ENCODE results near the gene KANSL1.
"Not testable (repeated sequence)": the region's sequence is repeated elsewhere in the genome, so short reads cannot be mapped to it uniquely, and the experiment has no call there.

KANSL1 gene

DNA sequence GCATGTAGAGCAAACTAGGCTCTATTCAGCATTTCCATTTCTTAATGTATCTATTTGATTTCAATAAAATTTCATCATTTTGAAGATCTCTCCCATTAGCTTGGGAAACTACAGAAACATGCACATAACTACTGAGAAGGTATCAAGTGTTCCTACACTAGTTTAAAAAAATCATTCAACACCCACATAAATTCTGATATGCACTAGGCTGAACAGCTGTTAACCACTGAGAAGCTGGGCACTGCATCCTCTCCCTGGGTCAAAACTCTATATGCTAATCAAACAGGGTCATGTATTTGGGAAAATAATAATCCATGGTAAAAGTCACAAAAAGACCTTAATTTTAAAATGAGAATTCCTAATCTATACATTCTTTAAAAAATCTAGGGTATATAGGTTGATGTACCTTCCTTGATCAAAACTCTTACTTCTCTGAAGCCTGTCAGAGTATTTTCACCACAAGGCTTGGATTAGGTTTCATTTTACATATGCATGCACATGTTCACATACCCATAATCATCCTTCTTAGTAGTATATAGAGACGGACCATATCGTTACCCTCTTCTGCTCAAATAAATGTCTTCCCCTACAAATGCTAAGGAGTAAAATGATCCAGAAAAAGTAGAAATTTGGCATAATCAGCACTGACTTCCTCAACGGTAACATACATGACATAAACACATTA is 57.2 kb downstream of the KANSL1 start:
- no peak for DNase-seq

DNA sequence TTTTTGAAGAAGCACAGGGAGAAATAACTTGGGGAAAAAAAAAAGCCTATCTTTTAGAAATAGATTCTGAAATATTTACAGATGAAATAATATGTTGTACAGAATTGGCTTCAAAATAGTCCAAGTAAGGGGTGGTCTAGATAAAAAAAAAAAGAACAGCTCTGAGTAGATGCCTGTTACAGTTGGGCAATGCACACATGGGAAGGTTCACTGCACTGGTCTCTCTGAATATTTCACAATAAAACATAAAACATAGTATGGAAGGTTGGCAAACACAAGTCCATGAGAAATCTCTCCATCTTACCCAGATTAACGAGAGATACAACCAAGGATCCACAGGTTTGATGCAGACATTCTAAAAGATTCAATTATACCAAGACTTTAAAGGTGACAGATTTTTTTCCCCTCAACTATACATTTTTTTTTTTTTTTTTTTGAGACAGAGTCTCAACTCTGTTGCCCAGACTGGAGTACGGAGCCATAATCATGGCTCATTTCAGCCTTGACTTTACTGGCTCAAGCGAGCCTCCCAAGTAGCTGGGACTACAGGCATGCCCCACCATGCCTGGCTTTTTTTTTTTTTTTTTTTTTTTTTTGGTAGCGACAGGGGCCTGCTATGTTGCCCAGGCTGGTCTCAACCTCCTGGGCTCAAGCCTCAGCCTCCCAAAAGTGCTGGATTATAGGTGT is 58.0 kb downstream of the KANSL1 start:
- DNase-seq = no peak

DNA sequence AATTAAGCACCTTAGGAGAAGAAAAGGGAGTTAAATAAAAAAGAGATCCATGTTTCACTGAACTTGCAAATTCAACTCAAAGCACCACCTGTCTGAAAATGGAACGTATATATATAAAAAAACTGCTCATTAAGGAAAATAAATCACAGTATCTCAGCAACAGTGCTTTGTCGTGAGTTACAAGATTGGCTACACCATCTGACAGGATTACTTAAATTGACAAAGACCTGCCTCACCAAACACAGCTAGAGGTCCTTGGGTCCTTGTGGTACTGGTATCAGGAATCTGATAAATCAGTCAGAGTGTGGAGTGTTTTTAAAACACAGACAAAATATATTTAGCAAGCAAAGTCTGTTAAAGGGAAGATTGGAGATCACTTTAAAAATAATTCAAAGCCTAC is 63.9 kb downstream of the KANSL1 start:
- no peak for DNase-seq

DNA sequence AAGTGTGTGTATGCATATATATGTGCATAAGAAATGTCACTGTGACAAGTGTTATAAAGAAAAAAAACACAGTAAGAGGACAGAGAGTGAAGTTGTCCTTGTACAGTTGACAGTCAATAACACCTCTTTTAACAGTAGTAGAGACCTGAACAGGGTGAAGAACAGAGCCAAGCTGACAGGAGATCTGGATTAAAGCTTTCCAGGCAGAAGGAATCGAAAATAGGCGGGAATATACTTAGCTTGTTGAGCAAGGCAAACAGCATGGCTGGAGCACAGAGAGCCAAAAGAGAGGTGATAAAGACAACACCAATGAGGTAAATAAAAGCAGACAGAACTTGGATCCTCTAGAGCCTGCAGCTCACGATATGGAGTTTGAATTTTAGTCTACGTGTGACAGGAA is 64.8 kb downstream of the KANSL1 start:
- no peak for DNase-seq

DNA sequence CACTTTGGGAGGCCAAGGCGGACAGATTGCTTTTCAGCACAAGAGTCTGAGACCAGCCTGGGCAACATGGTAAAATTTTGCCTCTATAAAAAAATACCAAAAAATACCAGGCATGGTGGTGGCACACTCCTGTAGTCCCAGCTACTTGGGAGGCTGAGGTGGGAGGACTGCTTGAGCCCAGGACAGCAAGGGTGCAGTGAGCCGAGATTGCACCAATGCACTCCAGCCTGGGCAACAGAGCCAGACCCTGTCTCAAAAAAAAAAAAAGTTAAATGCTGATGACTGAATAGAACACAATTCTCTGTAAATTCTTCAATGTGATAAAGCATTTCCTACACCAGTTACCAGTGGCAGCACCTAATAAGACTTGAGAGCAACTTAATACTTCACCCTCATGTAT is 65.7 kb downstream of the KANSL1 start:
- no peak for DNase-seq

DNA sequence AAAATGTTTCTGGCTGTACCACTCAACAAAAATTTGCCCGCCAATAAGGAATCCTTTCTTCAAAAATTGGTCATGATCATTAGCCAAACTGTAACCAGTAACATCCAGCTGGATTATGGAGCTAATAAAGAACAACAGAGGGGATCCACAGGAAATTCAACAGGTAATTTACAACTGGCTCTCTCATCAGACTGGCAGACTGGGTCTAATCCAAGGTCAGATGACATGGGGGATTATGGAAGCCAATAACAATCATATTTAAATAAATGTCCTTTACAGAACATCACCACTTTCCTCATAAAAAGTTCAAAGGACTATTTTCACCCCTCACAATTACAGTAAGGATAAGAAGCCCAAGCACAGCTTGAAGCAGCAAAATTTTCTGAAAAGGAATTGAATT is 66.4 kb downstream of the KANSL1 start:
- no peak for DNase-seq

DNA sequence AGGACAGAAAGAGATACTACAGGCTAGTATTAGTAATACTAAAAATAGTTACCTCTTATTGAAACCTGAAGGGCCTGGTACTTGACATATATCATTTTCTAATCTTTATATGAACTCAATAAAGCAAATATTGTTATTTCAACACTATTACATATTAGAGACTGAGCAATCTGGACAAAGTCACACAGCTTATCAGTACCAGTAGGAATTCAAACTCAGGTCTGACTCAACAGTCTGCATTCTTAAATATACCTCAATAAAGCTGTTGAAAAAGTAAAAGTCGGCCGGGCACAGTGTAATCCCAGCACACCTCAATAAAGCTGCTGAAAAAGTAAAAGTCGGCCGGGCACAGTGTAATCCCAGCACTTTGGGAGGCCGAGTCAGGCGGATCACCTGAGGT is 67.4 kb downstream of the KANSL1 start:
- DNase-seq = no peak

DNA sequence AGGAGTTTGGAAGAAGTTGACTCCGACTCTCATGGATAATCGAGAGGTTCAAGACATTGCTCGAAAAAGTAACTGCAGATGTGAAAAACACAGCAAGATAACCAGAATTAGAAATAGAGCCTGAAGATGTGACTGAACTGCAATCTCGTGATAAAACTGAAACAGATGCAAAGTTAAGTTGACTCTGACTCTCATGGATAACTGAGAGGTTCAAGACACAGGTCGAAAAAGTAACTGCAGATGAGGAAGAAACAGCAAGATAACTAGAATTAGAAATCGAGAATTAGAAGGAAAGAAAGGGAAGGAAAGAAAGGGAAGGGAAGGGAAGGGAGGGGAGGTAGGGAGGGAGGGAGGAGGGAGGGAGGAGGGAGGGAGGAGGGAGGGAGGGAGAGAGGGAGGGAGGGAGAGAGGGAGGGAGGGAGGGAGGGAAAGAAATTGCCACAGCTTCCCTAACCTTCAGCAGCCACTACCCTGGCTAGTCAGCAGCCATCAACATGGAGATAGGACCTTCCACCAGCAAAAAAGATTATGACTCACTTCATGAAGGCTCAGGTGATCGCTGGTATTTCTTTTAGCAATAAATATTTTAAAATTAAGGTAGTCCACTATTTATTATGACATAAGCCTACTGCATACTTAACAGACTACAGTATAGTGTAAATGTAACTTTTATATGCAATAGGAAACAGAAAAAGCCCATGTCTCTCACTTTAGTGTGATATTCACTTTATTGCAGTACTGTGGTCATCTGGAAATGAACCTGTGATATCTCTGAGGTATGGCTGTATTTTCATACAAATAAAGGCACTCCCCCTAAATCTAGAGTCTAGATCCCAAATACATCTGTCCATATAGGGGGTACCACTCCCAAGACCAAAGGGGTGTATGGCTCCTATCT is 68.3 kb downstream of the KANSL1 start:
- DNase-seq = no peak

DNA sequence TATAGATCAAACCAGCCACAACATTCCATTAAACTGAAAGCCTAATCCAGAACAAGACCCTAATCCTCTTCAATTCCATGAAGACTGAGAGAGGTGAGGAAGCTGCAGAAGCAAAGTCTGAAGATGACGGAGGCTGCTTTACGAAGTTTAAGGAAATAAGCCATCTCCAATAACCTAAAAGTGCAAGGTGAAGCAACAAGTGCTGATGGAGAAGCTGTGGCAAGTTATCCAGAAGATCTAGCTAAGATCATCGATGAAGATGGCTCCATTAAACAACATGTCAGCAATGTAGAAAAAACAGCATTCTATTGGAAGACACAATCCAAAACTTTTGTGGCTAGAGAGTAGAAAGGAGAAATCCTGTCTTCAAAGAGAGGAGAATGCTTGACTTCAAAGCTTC is 69.6 kb downstream of the KANSL1 start:
- no peak for DNase-seq

DNA sequence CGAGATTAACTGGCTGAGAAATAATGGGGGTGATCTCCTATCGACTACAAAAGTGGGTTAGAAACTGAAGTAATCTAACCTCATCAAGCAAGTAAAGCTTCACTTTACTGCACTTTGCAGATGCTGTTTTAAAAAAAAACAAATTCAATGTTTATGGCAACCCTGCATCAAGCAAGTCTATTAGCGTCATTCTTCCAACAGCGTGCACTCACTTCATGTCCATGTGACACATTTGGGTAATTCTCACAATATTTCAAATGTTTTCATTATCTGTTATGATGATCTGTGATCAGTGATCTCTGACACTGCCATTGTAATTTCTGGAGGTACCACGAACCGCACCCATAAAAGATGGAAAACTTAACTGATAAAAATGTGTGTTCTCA is 70.8 kb downstream of the KANSL1 start:
- DNase-seq = no peak

DNA sequence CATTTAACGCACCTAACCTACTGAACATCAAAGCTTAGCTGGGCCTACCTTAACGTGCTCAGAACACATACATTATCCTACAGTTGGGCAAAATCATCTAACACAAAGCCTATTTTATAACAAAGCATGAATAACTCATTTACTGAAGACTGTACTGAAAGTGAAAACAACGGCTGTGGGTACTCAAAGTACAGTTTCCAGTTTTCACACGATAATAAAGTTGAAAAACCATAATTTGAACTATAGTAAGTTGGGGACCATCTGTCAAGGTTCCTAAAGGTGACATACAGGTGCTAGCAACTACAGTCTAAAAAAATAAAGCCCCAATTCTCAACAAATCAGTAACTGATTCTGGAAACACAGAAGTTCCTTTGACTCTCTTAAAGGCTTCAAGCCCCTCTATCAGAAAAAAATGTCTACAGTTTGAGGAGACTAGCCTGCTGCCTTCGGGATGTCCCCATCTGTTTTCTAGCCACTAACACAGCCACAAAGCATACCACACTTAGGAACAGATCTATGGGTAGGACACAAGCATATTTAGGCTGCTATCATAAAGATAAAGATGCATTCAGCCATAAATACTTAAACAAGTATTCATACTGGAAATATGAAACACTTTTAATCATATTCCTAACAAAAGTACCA is 71.3 kb downstream of the KANSL1 start:
- DNase-seq = no peak

DNA sequence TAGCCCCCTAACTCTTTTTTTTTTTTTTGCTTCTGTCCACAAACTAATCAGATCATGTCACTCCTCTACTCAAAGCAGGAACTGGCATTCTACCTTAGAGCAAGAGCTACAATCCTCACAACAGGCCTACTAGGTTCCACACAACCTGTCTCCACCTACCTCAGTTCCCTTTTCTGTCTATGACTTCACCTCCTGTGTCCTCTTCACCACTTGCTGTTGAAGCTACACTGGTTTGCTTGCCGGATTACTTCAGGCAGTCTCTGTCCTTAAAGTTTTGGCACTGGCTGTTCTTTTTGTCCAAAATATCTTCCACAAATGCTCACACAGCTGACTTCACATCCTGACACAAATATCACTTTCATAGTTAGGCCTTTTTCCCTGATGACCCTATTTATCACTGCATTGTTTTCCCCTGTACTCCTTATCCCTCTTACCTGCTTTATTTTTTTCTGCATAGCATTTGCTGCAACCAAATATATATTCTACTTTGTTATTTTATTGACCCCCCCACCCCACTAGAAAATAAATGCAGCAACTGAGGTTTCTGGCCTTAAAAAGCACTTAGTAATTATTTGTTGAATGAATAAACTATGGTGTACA is 72.0 kb downstream of the KANSL1 start:
- DNase-seq = no peak

DNA sequence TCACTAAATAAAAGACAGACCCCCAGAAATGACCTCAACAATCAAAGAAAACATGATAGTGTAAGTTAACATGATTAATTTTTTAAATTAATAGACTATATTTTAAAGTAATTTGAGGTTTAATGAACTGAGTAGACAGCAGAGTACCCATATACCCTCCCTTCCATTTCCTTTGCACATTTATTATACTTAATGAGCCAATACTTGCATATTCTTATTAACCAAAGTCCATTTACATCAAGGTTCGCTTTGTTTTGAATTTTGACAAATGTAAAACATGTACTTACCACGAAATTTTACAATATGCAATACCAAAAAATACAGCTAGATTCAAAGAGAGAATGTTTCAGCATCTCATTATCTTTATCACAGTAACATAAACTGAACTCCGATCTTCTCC is 72.7 kb downstream of the KANSL1 start:
- no peak for DNase-seq

DNA sequence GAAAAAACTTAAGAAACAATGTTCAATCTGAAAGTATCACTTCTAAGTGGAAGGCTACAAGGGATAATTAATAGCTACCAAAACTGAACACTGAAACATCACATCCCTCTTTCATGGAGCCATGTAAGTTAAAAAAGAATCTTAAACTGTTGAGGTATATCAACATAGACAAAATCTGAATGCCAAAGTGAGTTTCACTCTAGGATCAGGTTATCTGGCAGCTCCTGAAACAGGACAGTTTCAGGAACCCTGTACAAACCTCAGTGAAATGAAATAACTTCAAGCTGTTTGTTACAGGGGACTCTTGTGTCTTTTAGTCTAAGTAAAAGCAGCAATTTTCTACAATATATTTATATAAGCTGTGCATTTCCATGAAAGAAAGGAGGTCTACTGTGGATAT is 73.2 kb downstream of the KANSL1 start:
- no peak for DNase-seq

DNA sequence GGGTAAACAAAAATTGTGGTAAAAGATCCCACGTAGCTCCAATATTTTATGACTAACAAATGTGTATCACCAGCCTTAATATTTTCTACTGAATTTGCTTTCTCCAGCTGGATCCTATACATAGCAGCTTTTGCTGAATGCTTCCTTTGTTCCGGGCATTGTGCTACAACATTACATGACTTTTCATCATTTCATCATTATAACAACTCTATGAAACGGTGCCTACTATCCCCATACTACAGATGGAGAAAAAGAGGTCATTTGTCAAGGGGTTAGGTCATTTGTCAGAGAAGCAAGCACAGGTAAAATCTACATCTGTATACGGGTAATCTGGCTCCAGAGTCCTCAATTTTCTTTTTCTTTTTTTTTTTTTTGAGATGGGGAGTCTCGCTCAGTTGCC is 74.3 kb downstream of the KANSL1 start:
- no peak for DNase-seq

DNA sequence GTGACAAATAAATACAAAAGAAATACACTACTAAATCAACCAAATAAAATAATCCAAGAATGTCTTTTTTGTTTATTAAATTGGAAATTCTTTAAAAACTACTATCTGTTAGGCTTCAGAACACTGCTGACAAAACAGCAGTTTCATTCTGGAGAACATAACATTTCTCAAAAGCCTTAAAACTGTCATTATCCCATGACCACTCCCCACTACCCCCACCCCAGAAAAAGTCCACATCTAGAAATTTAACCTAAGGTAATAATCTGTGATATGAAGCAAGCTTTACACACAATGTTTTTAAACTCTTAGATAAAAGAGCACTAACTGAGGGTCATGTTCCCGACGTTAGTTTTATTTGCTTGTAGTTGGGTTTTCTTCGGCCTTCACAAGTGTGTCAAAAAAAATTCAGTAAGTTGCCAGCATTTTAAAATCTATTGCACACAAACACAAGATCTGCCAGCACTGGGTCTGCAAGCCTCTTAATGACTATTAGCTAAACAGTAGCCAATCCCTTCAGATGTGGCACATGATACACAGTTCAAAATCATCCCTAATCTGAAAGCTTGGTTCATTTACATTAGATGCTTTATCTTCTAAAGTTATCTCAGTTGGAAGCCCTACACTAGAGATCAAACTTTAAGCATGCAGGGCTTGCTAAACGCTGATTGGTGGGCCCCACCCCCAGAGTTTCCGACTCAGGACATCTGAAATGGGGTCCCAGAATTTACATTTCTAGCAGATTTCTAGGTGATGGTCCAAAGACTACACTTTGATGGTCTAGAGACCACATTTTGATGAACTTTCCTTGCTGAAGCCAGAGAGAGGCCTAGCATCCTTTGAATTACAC is 75.2 kb downstream of the KANSL1 start:
- no peak for DNase-seq

DNA sequence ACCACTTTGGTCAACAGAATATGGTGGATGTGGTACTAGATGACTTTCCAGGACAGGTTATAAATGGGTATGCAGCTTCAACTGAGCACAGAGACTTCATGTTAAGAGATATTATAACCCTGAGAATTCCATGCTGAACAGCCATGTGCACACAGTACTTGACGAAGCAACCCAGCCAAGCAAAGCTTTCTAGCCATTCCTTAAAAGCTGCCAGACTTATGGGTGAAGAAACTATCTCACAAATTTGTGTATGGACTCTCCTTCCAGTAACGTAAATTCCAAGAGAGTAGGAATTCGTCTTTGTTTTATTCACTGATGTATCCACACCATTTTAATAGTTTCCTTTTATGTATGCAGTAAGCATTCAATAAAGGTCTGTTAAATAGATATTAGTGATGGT is 76.1 kb downstream of the KANSL1 start:
- DNase-seq = no peak

DNA sequence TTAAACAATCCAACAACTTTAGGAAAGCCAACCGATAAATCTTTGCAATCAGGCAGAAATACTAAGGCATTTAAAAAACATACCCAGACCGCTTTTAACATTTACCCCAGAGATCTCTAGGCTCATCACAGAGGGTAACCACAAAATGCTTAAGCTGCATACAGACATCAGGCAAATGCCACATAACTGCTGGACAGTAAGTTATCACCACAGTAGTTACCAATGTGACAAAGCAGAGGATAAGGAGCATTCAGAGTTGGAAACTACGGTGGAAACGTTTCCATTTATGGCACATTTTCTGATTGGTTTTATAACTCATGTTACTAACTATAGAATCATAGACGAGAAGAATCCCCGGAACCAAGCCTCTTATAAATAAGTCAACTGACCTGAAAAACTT is 77.5 kb downstream of the KANSL1 start:
- no peak for DNase-seq

DNA sequence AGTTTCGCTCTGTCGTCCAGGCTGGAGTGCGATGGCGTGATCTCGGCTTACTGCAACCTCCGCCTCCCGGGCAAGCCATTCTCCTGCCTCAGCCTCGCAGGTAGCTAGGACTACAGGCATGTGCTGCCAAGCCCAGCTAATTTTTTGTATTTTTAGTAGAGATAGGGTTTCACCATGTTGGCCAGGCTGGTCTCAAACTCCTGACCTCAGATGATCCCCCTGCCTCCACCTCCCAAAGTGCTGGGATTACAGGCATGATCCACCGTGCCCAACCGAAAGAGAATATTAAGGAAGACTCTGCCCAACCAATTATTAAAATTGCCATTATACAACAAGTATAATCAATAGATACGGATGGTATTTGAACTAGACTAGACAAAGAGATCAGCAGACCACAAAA is 82.0 kb downstream of the KANSL1 start:
- not testable (repeated sequence) for DNase-seq

DNA sequence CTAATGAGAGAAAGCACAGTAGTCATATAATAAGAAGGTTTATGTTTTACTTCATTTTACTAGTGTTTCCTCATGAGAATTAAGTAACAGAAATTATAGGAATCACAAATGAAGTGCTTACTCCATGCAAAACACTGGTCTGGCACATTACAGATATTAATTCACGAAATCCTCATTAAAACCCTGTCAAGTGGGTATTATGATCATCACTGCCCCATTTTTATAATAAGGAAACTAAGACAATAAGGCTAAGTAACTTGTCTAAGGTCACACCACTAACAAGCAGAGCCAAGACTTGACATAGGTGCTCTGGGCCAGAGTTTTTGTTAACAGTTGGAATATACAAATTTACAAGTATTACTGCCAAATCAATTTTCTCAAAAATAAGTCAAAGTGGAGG is 83.0 kb downstream of the KANSL1 start:
- DNase-seq = no peak

DNA sequence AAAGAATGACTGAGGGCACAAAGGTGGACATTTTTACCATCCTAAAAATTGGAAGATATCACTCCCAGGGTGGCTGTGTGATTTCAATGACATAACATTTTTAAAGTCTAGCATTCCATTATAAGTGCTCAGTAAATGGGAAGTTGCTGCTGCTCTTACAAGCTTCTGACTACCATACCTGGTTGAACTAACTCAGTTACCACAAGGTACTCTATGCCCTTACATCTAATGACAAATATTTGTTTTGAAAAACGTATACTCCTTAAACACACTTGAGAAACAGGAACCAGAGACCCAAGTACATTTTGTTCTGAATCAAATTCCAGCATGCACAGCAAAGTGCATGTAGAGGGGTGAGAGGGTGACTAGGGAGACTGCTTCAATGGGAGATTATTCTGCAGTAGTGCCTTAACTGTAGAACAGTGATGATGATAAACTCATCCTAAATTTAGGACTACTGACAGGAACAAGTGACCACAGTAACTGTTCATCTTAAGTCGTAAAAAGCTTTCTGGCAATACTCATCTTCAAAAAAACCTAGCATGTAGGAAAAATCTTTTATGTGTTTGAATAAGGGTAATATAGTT is 83.5 kb downstream of the KANSL1 start:
- DNase-seq = no peak

Data from activated gamma-delta T cell (primary cell).